IPS-NIHi7 (cell line): ENCODE measurements around the gene SHANK3.

Source experiments
- DNase-seq: peaks from one replicate; pipeline ENCODE4 v3.0.0; 2012; ENCODE audit warnings: mixed read lengths; ENCODE audit errors: extremely low spot score

SHANK3 gene

GRCh38 chr22:50699001-50699755, 26.6 kb downstream of the SHANK3 start:
- no peak for DNase-seq

- peak; percentile 79 for DNase-seq
Measured at GRCh38 chr22:50699756-50700386, 27.2 kb downstream of the SHANK3 start.

- DNase-seq: no peak
Measured at GRCh38 chr22:50700387-50701075, 27.9 kb downstream of the SHANK3 start.

- DNase-seq: no peak
Measured at GRCh38 chr22:50701076-50701419, 28.4 kb downstream of the SHANK3 start.

GRCh38 chr22:50701428-50702154, 29.0 kb downstream of the SHANK3 start:
- DNase-seq: no peak

- no peak for DNase-seq
Measured at GRCh38 chr22:50702261-50702671, 29.6 kb downstream of the SHANK3 start.

GRCh38 chr22:50702821-50703725, 30.4 kb downstream of the SHANK3 start:
- no peak for DNase-seq

GRCh38 chr22:50703726-50704509, 31.3 kb downstream of the SHANK3 start:
- no peak for DNase-seq

GRCh38 chr22:50704510-50705218, 32.0 kb downstream of the SHANK3 start:
- DNase-seq: no peak

- DNase-seq: peak; percentile 92
Measured at GRCh38 chr22:50705219-50705691, 32.6 kb downstream of the SHANK3 start.

- DNase-seq: no peak
Measured at GRCh38 chr22:50705851-50706351, 33.3 kb downstream of the SHANK3 start.

GRCh38 chr22:50706481-50707125, 34.0 kb downstream of the SHANK3 start:
- no peak for DNase-seq

- DNase-seq: no peak
Measured at GRCh38 chr22:50708474-50708873, 35.9 kb downstream of the SHANK3 start.

- no peak for DNase-seq
Measured at GRCh38 chr22:50708996-50709395, 36.4 kb downstream of the SHANK3 start.

GRCh38 chr22:50710221-50710620, 37.6 kb downstream of the SHANK3 start:
- DNase-seq: no peak

- DNase-seq: no peak
Measured at GRCh38 chr22:50710886-50711285, 38.3 kb downstream of the SHANK3 start.

- no peak for DNase-seq
Measured at GRCh38 chr22:50711446-50712340, 39.1 kb downstream of the SHANK3 start.
